ENCODE measurements around the gene ZNF575. TPM values are rescaled to one million over a fixed set of nuclear protein-coding genes. Genes with fewer than 3 reads are reported as not detected.
A peak's percentile ranks its signal among the peaks of the same experiment; 100 is the strongest.

ZNF575 gene, protein sequence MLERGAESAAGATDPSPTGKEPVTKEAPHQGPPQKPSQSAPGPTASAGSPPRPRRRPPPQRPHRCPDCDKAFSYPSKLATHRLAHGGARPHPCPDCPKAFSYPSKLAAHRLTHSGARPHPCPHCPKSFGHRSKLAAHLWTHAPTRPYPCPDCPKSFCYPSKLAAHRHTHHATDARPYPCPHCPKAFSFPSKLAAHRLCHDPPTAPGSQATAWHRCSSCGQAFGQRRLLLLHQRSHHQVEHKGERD
- 2.8 TPM for polyA plus RNA-seq (2013, experiment 1 of 2)
- 3.0 TPM for polyA plus RNA-seq (2013, experiment 2 of 2)

DNA sequence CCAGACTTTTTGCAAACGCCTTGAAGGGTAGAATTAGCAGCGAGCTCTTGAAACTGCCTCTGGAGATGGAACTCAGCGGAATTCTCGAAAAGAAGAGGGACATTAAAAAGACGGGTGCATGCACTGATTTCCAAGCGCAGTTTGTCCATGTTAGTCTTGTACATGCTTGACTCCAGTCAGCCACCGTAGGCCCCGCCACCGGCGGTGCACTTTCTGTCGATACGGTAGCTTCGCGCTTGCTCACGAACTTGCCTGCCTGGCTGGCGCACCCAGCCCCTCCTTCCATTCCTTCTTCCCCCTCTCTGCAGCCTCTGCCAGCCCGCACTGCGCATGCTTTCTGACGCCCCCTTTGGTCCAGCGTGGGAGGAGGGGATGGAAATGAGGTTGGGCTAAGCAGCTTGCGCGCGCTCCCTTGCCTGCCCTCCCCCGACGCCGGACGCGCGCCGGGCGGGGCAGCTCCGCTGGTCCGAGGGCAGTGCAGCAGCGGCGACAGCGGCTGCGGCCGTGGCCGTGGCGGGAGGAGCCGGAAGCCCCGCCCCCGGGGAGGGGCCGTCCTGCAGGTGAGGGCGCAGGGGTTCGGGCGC lies at the start of gene ZNF575:
Gene ZNF575, plus strand, starts transcription at position 227 of the 584 bp plus-strand sequence. CDS start 1,235 bp downstream, outside the sequence.
- Histone ChIP-seq H2BK120ac (ENCODE audit: low read depth, low read length) (peak within 1 kb of the TSS; percentile 11), H3K14ac (ENCODE audit: low read length in 2 of 2) (peak within 1 kb of the TSS in 1 of 2 experiments; percentile 76), H3K79me1 (replicated peaks; ENCODE audit: low read length, poor library complexity, severe bottlenecking) (no peaks in the 10 kb centered on the region), H2AFZ (ENCODE audit: low read depth, low read length) (peak within 1 kb of the TSS; percentile 72), H3K9me3 (ENCODE audit: control insufficient read depth, low read length) (no peaks in the 10 kb centered on the region), H3K27ac (ENCODE audit: low read length, poor library complexity, severe bottlenecking) (peak within 1 kb of the TSS; percentile 93), H2BK15ac (ENCODE audit: low read depth, poor library complexity, severe bottlenecking) (no peak within 1 kb of the TSS), H4K8ac (ENCODE audit: low read length) (peak within 1 kb of the TSS; percentile 30), H4K91ac (ENCODE audit: low read length) (peak within 1 kb of the TSS; percentile 71), H3K4me3 (ENCODE audit: insufficient read depth in 1 of 2, low read depth in 1 of 2, low read length in 2 of 2) (peak within 1 kb of the TSS; percentile 53 to 95), H3K18ac (ENCODE audit: low read depth in 1 of 2, low read length in 2 of 2) (peak within 1 kb of the TSS in 1 of 2 experiments; percentile 94), H3K4me1 (ENCODE audit: control insufficient read depth, insufficient read depth, low read depth, low read length) (peaks cover 13% of the 10 kb centered on the region), H3K4me2 (ENCODE audit: low read length, poor library complexity, severe bottlenecking) (peak within 1 kb of the TSS; percentile 89), H3K23ac (ENCODE audit: low read length in 2 of 2) (peak within 1 kb of the TSS in 1 of 2 experiments; percentile 9), H2BK12ac (ENCODE audit: low read length in 2 of 2) (peak within 1 kb of the TSS in 1 of 2 experiments; percentile 64), H3K4ac (ENCODE audit: low read depth in 1 of 2, low read length in 2 of 2) (peak within 1 kb of the TSS; percentile 1 to 91), H2AK5ac (ENCODE audit: low read length, severe bottlenecking) (peak within 1 kb of the TSS; percentile 20), H3K27me3 (ENCODE audit: control insufficient read depth in 1 of 2, insufficient read depth in 1 of 2, low read length in 2 of 2) (no peaks in the 10 kb centered on the region), H3K9ac (ENCODE audit: low read length) (peak within 1 kb of the TSS; percentile 86), H2BK5ac (ENCODE audit: low read depth, low read length, poor library complexity, severe bottlenecking) (no peak within 1 kb of the TSS), H3K36me3 (ENCODE audit: control insufficient read depth in 1 of 2, insufficient read depth in 2 of 2, low read depth in 1 of 2, low read length in 2 of 2) (peaks cover 12 to 13% of the 10 kb centered on the region in 2 experiments)
- under 1% methylated on average over 46 of the region's 47 CpGs for WGBS
- peak; percentile 96 for DNase-seq

DNA sequence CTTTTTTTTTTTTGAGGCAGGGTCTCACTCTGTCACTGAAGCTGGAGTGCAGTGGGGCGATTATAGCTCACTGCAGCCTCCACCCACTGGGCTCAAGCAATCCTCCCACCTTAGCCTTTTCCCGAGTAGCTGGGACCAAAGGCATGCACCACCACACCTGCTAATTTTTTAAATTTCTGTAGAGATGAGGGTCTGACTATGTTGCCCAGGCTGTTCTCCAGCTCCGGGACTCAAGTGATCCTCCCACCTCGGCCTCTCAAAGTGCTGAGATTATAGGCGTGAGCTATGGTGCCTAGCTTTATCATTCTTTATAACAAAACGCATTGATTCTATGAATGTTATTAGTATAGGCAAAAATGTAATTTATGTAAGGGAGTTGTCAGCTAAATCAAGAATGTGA lies 49.7 kb upstream of the ZNF575 start:
- no peak overlapping the region for H3K4ac ChIP-seq (ENCODE audit: low read depth in 1 of 2, low read length in 2 of 2)
- H3K27ac ChIP-seq (ENCODE audit: low read length, poor library complexity, severe bottlenecking): no peak overlapping the region
- no peak overlapping the region for H2BK120ac ChIP-seq (ENCODE audit: low read depth, low read length)
- H3K79me1 ChIP-seq (replicated peaks; ENCODE audit: low read length, poor library complexity, severe bottlenecking): no peaks in the 10 kb centered on the region
- H3K4me1 ChIP-seq (ENCODE audit: control insufficient read depth, insufficient read depth, low read depth, low read length): peaks cover 1% of the 10 kb centered on the region
- H3K14ac ChIP-seq (ENCODE audit: low read length in 2 of 2): no peak overlapping the region
- H2AFZ ChIP-seq (ENCODE audit: low read depth, low read length): no peak overlapping the region
- no peak overlapping the region for H2BK12ac ChIP-seq (ENCODE audit: low read length in 2 of 2)
- H4K91ac ChIP-seq (ENCODE audit: low read length): no peak overlapping the region
- peaks cover 0 to 12% of the 10 kb centered on the region in 2 experiments for H3K36me3 ChIP-seq (ENCODE audit: control insufficient read depth in 1 of 2, insufficient read depth in 2 of 2, low read depth in 1 of 2, low read length in 2 of 2)
- no peak overlapping the region for H3K4me3 ChIP-seq (ENCODE audit: insufficient read depth in 1 of 2, low read depth in 1 of 2, low read length in 2 of 2)
- no peak overlapping the region for H2BK5ac ChIP-seq (ENCODE audit: low read depth, low read length, poor library complexity, severe bottlenecking)
- no peak overlapping the region for H3K9ac ChIP-seq (ENCODE audit: low read length)
- no peak overlapping the region for H2AK5ac ChIP-seq (ENCODE audit: low read length, severe bottlenecking)
- no peak overlapping the region for H3K4me2 ChIP-seq (ENCODE audit: low read length, poor library complexity, severe bottlenecking)
- H3K18ac ChIP-seq (ENCODE audit: low read depth in 1 of 2, low read length in 2 of 2): no peak overlapping the region
- no peaks in the 10 kb centered on the region for H3K9me3 ChIP-seq (ENCODE audit: control insufficient read depth, low read length)
- no peak overlapping the region for H4K8ac ChIP-seq (ENCODE audit: low read length)
- no peak overlapping the region for H3K23ac ChIP-seq (ENCODE audit: low read length in 2 of 2)
- no peak overlapping the region for H2BK15ac ChIP-seq (ENCODE audit: low read depth, poor library complexity, severe bottlenecking)
- no peaks in the 10 kb centered on the region for H3K27me3 ChIP-seq (ENCODE audit: control insufficient read depth in 1 of 2, insufficient read depth in 1 of 2, low read length in 2 of 2)
- 90% methylated on average over 4 of the region's 6 CpGs for WGBS
- no peak for DNase-seq

DNA sequence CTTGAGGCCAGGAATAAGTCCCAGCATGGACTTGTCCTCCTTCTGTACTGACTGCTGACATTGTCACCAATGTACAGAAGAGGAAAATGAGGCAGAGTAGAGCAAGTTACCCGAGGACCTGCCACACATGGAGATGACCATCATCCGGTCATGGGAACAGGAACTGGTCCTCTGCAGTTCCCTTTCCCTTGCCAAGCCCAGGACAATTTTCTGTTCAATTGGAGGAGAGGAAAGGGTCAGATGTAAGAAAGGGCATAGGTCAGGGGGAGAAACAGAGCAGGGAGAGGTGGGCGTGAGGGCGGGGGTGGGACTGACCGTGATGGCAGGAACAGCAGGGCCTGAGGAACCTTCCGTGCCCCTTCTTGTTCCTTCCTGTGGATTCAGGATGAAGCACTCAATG lies 47.0 kb upstream of the ZNF575 start:
- no peak overlapping the region for H2AFZ ChIP-seq (ENCODE audit: low read depth, low read length)
- no peak overlapping the region for H2BK5ac ChIP-seq (ENCODE audit: low read depth, low read length, poor library complexity, severe bottlenecking)
- H3K4me2 ChIP-seq (ENCODE audit: low read length, poor library complexity, severe bottlenecking): no peak overlapping the region
- H4K91ac ChIP-seq (ENCODE audit: low read length): no peak overlapping the region
- no peak overlapping the region for H3K23ac ChIP-seq (ENCODE audit: low read length in 2 of 2)
- no peak overlapping the region for H3K4ac ChIP-seq (ENCODE audit: low read depth in 1 of 2, low read length in 2 of 2)
- H4K8ac ChIP-seq (ENCODE audit: low read length): no peak overlapping the region
- H3K14ac ChIP-seq (ENCODE audit: low read length in 2 of 2): no peak overlapping the region
- no peak overlapping the region for H3K9ac ChIP-seq (ENCODE audit: low read length)
- no peak overlapping the region for H2AK5ac ChIP-seq (ENCODE audit: low read length, severe bottlenecking)
- H2BK15ac ChIP-seq (ENCODE audit: low read depth, poor library complexity, severe bottlenecking): peak overlapping the region; percentile 40
- no peak overlapping the region for H2BK120ac ChIP-seq (ENCODE audit: low read depth, low read length)
- peaks cover 0 to 9% of the 10 kb centered on the region in 2 experiments for H3K36me3 ChIP-seq (ENCODE audit: control insufficient read depth in 1 of 2, insufficient read depth in 2 of 2, low read depth in 1 of 2, low read length in 2 of 2)
- no peaks in the 10 kb centered on the region for H3K79me1 ChIP-seq (replicated peaks; ENCODE audit: low read length, poor library complexity, severe bottlenecking)
- H3K18ac ChIP-seq (ENCODE audit: low read depth in 1 of 2, low read length in 2 of 2): no peak overlapping the region
- 94% methylated on average over 6 of the region's 6 CpGs for WGBS
- H3K4me3 ChIP-seq (ENCODE audit: insufficient read depth in 1 of 2, low read depth in 1 of 2, low read length in 2 of 2): no peak overlapping the region
- H3K4me1 ChIP-seq (ENCODE audit: control insufficient read depth, insufficient read depth, low read depth, low read length): peaks cover 1% of the 10 kb centered on the region
- no peak overlapping the region for H3K27ac ChIP-seq (ENCODE audit: low read length, poor library complexity, severe bottlenecking)
- no peaks in the 10 kb centered on the region for H3K9me3 ChIP-seq (ENCODE audit: control insufficient read depth, low read length)
- H3K27me3 ChIP-seq (ENCODE audit: control insufficient read depth in 1 of 2, insufficient read depth in 1 of 2, low read length in 2 of 2): no peaks in the 10 kb centered on the region
- H2BK12ac ChIP-seq (ENCODE audit: low read length in 2 of 2): no peak overlapping the region
- no peak for DNase-seq

DNA sequence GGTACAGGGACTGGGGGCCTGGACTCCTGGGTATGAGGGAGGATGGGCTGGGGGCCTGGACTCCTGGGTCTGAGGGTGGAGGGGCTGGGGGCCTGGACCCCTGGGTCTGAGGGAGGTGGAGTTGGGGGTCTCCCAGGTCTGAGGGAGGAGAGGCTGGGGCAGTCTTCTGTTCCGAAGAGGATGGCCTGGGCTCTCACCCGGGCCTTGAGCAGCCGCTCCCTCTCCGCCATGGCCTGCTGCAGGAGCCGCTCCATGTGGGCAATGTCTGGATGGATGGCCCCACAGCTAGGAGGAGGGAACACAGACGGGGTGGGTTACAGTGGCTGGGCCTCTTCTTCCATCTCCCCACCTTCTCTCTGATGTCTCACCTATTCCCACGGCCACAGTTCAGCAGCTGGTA lies 46.6 kb upstream of the ZNF575 start:
- WGBS: 96% methylated on average over 3 of the region's 7 CpGs

More for the DNA sequence above, 46.6 kb upstream of the ZNF575 start:
- Histone ChIP-seq H3K4me1 (ENCODE audit: control insufficient read depth, insufficient read depth, low read depth, low read length) (peaks cover 1% of the 10 kb centered on the region), H3K4me3 (ENCODE audit: insufficient read depth in 1 of 2, low read depth in 1 of 2, low read length in 2 of 2) (no peak overlapping the region), H2BK15ac (ENCODE audit: low read depth, poor library complexity, severe bottlenecking) (no peak overlapping the region), H3K36me3 (ENCODE audit: control insufficient read depth in 1 of 2, insufficient read depth in 2 of 2, low read depth in 1 of 2, low read length in 2 of 2) (peaks cover 0 to 12% of the 10 kb centered on the region in 2 experiments), H2AFZ (ENCODE audit: low read depth, low read length) (no peak overlapping the region), H3K4ac (ENCODE audit: low read depth in 1 of 2, low read length in 2 of 2) (no peak overlapping the region), H3K9me3 (ENCODE audit: control insufficient read depth, low read length) (no peaks in the 10 kb centered on the region), H3K23ac (ENCODE audit: low read length in 2 of 2) (no peak overlapping the region), H3K27ac (ENCODE audit: low read length, poor library complexity, severe bottlenecking) (no peak overlapping the region), H3K9ac (ENCODE audit: low read length) (no peak overlapping the region), H3K18ac (ENCODE audit: low read depth in 1 of 2, low read length in 2 of 2) (no peak overlapping the region), H2AK5ac (ENCODE audit: low read length, severe bottlenecking) (no peak overlapping the region), H3K4me2 (ENCODE audit: low read length, poor library complexity, severe bottlenecking) (no peak overlapping the region), H4K91ac (ENCODE audit: low read length) (no peak overlapping the region), H4K8ac (ENCODE audit: low read length) (no peak overlapping the region), H2BK5ac (ENCODE audit: low read depth, low read length, poor library complexity, severe bottlenecking) (no peak overlapping the region), H2BK120ac (ENCODE audit: low read depth, low read length) (no peak overlapping the region), H3K27me3 (ENCODE audit: control insufficient read depth in 1 of 2, insufficient read depth in 1 of 2, low read length in 2 of 2) (no peaks in the 10 kb centered on the region), H3K14ac (ENCODE audit: low read length in 2 of 2) (no peak overlapping the region), H2BK12ac (ENCODE audit: low read length in 2 of 2) (no peak overlapping the region), H3K79me1 (replicated peaks; ENCODE audit: low read length, poor library complexity, severe bottlenecking) (no peaks in the 10 kb centered on the region)
- DNase-seq: no peak

Data from mesenchymal stem cell (in vitro differentiated cells and primary cell).